HG03103 (cell line): ENCODE results near the gene C16orf86.

Experiments
- ATAC-seq: cut with Tn5 transposase; IDR thresholded peaks from one replicate; pipeline ENCODE4 v1.9.1; 2021; ENCODE audit warnings: low read depth; ENCODE audit not compliant: unreplicated experiment

C16orf86 gene, protein sequence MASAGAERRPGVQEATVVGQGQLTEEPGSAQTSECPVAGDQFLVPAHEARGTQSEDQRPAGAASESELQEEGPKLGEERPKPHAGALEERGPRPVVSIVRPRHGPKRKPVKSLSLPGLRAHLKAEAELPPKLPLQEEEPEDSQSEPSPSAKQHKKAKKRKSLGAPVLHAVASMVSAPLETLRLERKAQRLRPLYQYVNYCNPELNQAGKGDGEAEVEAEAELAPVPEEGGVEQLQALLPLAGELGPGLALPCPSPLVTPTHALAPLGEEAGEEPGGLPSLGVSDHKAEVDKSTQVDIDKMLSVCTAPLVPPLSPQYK

DNA sequence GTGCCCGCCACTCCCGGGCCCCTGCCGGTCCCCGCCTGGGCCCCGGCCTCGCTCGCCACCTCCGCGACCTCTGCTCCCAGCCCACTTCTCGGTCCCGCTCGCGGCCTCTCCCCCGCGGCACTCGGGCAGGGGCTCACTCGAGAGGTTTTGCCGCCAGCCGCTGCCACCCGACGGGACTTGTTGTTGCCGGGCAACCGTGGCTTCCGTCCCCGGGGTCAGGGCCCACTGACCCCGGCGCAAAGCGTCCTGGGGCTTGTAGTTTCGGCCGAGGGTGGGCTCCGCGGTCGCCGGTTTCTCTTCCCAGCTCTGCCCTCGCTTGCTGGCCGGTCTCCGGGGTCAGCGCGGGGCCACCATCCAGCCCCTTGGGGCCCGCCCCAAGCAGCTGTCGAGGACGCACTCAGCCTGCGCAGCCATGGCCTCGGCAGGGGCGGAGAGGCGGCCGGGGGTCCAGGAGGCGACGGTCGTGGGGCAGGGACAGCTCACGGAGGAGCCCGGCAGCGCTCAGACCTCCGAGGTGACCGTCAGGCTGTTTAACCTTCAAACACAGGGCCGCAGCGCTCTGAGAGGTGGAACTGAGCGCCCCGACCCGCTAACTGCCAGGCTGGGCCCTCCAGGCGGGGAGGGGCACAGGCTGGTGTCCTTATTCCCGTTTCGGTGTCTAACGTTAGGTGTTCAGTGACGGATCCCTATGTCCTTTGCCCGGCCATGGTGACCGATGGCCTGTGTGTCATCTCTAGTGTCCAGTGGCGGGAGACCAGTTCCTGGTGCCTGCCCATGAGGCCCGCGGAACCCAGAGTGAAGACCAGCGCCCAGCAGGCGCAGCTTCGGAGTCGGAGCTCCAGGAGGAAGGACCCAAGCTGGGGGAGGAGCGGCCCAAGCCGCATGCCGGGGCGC lies at the start of gene C16orf86, which contains the start of gene ENKD1:
C16orf86 (plus strand) TSS at position 256 of the 894 bp plus-strand sequence; CDS start at position 413, 157 bp downstream.
ENKD1 (minus strand) TSS at position 192 of the 894 bp plus-strand sequence. CDS start 308 bp downstream, outside the sequence.
- ATAC-seq, result peak; percentile 39

DNA sequence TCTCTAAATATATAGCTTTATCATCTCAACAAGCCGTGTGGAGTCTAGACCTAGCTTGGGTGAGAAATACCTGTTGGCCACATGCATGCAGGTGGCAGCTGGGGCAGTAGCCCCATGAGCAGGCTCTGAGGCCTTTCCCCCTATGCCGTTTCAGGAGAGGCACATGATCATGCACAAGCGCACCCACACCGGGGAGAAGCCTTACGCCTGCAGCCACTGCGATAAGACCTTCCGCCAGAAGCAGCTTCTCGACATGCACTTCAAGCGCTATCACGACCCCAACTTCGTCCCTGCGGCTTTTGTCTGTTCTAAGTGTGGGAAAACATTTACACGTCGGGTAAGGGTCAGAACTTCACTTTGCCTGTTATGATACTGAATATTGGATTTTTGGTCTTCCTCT lies 38.4 kb upstream of the C16orf86 start:
- no peak for ATAC-seq

DNA sequence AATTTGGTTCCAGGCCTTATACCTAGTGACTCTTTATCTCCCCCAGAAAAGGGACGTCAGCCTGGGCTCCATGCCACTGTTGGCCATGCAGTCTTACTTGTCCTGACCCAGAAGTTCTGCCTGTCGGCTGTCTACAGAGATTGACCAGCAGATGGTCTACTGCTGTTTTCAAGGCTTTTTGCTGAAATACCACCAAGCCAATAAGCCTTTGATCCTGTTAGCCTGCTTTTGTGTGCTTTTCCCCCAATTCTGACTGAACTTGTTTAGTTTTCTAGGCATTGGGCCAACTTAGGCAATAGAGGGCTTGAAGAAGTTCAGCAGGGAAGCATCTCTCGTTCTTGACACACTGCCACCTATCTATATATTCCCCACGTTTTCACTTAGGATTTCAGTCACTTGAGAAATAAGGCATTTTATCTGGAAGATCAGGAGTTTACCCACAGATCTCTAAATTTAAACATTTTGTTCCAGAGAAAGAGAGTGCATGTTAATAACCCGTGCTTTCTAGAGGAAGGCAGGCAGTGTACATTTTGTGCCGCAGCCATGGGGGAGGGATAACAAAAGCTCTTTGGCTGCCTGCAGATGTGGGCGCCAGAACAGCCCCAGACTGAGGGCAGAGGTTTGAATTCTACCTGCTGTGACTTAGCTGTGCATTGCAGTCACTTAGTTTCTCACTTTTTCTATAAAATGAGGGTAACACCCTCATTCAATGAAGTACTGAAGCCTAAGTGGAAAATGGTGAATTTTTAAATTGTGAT lies 34.0 kb upstream of the C16orf86 start:
- no peak for ATAC-seq

DNA sequence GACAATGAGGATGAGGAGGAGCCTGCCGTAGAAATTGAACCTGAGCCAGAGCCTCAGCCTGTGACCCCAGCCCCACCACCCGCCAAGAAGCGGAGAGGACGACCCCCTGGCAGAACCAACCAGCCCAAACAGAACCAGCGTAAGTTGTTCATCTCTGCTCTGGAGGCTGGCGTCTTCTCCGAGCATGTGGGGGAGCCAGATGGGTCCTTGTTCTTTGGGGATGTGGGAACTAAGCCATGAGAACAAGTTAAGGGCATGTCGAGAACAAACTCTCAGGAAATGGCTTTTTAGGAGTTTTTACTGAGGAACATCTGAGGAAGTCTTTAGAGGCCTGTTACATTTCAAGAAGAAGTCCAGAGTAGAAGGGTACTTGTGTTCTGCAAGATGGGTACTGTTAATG lies 29.9 kb upstream of the C16orf86 start:
- no peak for ATAC-seq

DNA sequence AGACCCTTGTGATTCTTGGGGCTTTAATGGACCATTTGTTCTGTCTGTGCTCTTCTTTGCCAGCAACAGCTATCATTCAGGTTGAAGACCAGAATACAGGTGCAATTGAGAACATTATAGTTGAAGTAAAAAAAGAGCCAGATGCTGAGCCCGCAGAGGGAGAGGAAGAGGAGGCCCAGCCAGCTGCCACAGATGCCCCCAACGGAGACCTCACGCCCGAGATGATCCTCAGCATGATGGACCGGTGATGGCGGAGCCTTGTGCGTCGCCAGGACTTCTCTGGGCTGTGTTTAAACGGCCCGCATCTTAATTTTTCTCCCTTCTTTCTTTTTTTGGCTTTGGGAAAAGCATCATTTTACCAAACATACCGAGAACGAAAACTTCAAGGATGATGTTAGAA lies 29.0 kb upstream of the C16orf86 start:
- ATAC-seq, result no peak

DNA sequence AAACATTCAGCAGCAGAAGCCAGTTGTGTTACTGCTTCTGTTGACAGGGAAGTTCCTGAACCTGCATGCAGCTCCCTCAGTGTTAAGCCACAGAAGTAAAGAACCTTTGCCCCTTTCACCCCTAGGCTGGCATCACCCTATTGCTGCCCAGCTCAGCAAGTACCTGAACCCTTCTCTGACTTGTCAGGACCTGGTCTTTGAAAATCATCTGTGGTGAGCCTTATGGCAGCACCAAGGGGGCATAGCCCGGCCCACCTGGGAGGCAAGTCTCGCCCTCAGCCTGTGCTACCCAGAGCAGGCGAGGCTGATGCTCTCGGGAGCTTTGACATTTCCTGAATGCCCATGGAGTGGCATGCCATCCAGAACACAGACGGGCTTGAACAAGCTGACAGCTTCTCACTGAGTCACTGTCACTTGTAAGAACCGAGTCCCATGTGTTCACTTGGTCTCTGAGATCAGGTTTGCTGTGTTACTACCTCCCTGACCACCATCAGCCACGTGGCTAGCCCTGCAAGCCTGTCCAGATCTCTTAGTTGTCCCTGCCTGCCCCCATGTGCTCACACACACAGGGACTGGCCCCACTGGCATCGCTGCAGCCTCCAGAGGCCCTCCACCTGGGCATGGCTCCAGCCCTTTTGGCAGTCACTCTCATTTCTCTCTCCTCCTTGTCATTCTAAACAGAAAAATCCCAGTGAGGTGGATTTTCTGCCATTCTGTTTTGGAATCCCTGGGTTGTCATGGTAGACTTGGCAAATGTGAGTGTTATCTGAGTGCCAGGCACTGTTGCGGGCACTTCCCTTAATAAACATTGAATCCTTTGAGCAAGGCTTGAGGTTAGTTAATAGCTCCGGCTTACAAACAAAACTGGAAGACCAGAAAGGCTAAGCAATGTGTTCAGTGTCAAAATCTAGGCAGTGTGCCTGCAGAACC lies 24.6 kb upstream of the C16orf86 start:
- ATAC-seq, result no peak

DNA sequence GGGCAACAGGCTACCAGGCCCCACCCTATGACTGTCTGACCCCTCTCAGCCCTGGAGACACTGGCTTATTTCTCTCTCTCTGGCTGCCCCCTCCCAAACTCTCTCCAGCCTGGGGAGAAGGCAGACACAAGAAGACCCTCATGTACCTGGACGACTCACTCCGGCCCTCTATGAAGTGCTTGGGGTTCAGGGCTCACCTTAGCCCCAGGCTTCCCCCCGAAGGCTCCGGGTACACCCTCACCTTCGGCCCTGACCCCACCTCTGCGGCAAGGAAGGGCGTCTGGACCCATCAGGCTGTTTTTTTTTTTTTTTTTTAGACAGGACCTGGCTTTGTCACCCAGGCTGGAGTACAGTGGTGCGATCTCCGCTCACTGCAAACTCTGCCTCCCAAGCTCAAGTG lies 22.6 kb upstream of the C16orf86 start:
- ATAC-seq, result no peak

DNA sequence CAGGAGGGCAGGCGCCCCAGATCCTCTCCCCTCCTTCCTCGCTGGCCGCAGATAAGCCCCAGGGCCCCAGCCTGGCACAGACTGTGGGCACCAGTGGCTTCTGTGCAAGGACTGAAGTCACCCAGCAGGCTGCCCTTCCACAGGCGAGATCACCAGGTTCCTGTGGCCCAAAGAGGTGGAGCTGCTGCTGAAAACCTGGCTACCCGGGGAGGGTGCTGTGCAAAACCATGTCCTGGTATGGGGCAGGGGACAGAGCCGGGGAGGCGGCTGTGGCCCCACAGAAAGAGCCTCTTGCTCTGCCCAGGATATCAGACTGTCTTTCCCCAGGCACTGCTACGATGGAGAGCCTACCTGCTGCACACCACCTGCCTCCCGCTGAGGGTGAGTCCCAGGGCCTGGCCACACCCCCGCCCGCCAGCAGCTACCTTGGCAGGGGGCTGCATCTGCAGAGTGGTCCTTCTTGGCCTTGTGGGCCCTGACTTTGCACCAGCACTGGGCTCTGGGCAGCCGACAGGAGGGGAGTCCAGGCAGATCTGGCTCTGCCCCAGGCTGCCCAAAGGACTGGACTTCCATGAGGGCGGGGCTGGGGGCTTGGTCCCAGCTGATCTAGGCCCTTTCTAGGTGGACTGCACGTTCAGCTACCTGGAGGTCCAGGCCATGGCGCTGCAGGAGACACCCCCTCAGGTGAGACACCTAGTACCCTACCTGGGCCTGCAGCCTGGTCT lies 21.1 kb upstream of the C16orf86 start:
- peak; percentile 9 for ATAC-seq

DNA sequence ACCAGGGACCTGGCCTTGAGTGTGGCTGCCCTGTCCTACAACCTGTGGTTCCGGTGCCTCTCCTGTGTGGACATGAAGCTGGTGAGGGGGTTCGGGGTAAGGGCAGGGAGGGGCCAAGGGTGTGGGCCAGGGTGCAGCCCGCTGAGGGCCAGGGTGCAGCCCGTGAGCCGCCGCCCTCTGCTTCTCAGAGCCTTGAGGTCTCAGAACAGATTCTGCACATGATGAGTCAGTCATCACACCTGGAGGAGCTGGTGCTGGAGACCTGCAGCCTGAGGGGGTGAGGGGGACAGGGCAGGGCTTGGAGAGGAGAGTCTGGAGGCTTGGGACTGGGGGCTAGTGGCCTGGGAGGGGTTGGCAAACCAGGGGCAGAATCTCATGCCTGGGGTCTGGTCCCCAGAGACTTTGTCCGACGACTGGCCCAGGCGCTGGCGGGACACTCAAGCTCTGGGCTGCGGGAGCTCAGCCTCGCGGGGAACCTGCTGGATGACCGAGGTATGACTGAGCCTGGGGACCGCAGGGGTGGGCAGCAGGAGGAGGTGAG lies 19.4 kb upstream of the C16orf86 start:
- no peak for ATAC-seq

DNA sequence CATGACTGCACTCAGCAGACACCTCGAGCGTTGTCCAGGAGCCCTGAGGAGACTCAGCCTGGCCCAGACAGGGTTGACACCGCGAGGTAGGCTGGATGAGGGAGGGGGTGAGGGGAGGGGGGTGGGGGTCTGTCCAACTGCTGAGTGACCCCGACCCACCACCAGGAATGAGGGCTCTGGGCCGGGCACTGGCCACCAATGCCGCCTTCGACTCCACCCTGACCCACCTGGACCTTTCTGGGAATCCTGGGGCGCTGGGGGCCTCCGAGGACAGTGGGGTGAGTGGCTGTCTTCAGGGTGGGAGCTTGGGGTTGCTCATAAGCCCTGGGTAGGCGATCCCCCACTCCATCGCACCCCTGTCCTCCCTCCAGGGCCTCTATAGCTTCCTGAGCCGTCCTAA lies 18.9 kb upstream of the C16orf86 start:
- ATAC-seq, result no peak

DNA sequence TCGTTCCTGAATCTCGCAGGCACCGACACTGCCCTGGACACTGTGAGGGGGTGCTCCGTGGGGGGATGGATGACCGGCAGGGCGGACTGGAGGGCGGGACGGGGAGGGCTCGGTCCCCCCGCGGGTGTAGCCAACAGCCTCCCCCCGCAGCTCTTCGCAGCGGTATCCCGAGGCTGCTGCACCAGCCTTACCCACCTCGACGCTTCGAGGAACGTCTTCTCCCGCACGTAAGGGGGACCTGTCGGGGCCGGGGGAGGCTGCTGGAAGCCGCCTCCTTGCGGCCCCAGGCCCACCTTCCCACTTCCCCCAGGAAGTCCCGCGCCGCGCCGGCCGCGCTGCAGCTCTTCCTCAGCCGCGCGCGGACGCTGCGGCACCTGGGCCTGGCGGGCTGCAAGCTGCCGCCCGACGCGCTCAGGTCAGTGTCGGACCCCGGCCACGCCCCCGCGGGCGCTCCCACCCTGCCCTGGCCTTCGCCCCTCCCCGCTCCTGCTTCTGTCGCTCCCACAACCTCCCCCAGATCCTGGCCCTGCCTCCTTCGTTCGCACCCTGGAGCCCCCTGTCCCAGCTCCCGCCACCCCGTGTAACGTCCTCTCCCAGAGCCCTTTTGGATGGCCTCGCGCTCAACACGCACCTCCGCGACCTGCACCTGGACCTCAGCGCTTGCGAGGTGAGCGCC lies 18.4 kb upstream of the C16orf86 start:
- no peak for ATAC-seq

DNA sequence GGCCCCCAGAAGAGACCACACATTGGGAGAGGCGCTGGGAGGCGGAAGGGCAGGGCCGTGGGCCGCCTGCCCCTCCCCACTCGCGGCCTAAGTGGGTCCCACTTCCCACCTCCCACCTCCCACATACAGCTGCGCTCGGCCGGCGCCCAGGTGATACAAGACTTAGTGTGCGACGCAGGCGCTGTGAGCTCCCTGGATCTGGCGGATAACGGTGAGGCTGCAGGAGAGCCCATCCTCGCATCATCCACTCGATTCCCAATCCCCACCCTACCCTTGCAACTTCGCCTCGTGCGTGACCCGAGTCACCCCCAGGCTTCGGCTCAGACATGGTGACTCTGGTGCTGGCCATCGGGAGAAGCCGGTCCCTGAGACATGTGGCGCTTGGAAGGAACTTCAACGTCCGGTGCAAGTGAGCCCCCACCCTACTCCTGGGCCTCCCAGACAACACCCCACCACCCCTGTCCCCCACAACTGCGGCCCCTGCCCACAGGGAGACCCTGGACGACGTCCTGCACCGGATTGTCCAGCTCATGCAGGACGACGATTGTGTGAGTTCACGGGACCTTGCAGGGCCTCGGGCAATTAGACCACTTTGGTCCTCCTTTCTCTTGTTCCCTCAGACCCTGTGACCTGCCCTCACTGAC lies 17.7 kb upstream of the C16orf86 start:
- no peak for ATAC-seq

DNA sequence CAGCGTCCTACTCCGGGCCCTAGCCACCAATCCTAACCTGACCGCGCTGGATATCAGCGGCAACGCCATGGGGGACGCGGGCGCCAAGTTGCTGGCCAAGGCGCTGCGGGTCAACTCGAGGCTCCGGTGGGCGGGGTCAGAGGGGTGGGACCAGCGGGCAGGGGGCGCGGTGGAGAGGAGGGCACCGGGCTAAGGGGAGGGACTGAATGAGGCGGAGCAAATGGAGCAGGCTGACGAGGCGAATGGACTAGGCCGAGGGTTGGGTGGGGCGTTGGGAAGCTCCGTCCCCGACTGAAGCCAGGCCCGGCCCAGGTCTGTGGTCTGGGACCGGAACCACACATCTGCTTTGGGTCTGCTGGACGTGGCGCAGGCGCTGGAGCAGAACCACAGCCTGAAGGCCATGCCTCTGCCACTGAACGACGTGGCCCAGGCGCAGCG lies 17.1 kb upstream of the C16orf86 start:
- ATAC-seq, result no peak

DNA sequence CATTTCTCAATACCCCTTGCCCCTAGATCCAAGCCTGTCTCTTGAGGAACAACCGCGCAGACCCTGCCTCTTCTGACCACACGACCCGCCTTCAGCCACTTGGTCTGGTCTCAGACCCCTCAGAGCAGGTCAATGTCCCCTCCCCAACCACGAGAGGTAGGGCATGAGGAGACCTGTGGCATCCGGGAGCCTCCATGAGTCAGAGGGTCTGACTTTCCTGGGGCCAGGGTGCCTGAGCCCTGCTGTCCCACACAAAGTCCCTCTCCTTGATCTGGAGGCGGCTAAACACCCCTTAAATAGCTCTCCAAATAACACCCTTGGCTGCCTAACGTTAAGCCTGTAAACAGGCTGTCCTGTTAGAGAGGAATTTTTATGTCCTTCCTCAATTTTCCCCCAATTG lies 16.6 kb upstream of the C16orf86 start:
- ATAC-seq, result no peak

DNA sequence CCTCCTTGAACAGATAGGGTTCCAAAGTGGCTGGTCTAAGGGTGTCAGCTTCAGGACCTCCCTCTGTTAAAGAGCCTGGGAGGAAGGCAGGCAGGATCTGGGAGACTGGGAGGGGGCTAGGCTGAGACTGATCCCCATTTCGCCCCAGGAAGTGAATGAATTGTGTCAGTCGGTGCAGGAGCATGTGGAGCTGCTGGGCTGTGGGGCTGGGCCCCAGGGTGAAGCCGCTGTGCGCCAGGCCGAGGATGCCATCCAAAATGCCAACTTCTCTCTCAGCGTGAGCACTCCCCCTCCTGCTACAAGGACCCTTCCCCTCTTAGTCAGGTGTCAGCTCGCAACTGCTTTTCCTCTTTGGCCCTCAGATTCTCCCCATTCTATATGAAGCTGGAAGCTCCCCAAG lies 15.6 kb upstream of the C16orf86 start:
- no peak for ATAC-seq

DNA sequence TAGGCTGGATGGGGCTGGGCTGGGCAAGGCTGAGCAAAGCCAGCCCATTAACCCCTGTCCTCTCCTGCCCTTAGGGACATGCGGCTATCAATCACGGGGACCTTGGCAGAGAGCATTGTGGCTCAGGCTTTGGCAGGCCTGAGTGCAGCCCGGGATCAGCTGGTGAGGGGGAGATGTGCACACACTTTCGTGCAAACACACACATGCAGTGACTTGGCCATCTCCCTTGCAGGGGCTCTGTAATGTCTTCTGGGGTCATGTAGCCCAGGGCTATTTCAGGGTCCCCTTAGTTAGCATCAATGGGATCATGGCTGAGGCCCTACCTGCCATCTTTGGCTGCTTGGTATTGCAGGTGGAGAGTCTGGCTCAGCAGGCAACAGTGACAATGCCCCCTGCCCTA lies 14.8 kb upstream of the C16orf86 start:
- no peak for ATAC-seq

DNA sequence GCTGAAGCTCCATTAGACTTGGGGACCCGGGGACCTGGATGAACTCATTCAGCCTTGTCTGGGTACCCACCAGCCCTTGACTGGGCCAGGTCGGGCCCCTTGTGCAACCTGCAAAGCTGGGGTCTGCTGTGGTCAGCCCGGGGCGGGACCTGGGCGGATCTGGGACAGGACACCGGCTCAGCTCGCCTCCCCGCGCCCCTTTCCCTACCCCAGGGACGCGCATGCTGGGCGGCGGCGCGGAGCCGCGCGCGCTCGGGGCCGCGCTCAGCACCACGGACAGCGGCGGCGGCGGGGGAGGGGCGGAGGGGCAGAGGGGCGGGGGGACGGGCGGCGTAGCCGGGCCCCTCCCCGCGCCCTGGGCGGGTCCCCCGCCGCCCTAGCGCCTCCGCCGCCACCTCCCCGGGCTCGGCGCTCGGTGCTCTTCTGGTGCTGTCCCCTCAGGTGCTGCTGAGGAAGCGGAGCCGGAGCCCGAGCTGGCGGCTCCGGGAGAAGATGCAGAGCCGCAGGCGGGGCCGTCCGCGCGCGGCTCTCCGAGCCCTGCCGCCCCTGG lies 14.0 kb upstream of the C16orf86 start:
- ATAC-seq, result no peak
